ENCODE data around the gene ATXN1.

Gene ATXN1

GRCh38 chr6:16450821-16451220, 310.4 kb downstream of the ATXN1 start (continued):
- no peak for TF ChIP-seq ZNF114 (tag by site-specific recombination; IDR thresholded peaks at IDR 0.05)
- no peak for TF ChIP-seq ZXDB (tag by site-specific recombination; IDR thresholded peaks at IDR 0.05)
- no peak for TF ChIP-seq ZNF580 (tag by site-specific recombination; IDR thresholded peaks at IDR 0.05)
- TF ChIP-seq ZNF701 (tag by site-specific recombination; IDR thresholded peaks at IDR 0.05) = no peak
- no peak for TF ChIP-seq ZFP3 (tag by site-specific recombination; IDR thresholded peaks at IDR 0.05; ENCODE audit: low read depth)
- no peak for TF ChIP-seq ZNF366 (tag by site-specific recombination; conservative IDR thresholded peaks at IDR 0.05)
- TF ChIP-seq ZNF530 (tag by site-specific recombination; IDR thresholded peaks at IDR 0.05; ENCODE audit: low read depth) = no peak

GRCh38 chr6:16450285-16450684, 311.0 kb downstream of the ATXN1 start:
- Histone ChIP-seq H3K4me3 (ENCODE audit: low read depth, low read length) (no peak overlapping the region), H3K27ac (ENCODE audit: extremely low read depth, low read depth, low read length) (no peak overlapping the region), H3K36me3 (ENCODE audit: control insufficient read depth in 2 of 2, insufficient read depth in 1 of 2, low read length in 2 of 2) (no peaks in the 10 kb centered on the region), H3K4me1 (ENCODE audit: control insufficient read depth, insufficient read depth, low read length) (no peaks in the 10 kb centered on the region), H3K9me3 (ENCODE audit: control insufficient read depth, insufficient read depth, low read depth, low read length) (no peaks in the 10 kb centered on the region)
- no peak for TF ChIP-seq ZNF629 (tag by site-specific recombination; IDR thresholded peaks at IDR 0.05)
- TF ChIP-seq SCRT2 (tag by site-specific recombination; IDR thresholded peaks at IDR 0.05) = 0 out of 2 replicates have a peak, but pooled peaks have one; percentile 36
- ChIA-PET CTCF (interaction anchor here (0.9 to 1.4 kb wide), 2 partner anchors 118 to 314 kb away, joined by 3 to 5 read pairs; no protein-coding TSS in a partner anchor), POLR2A (no interaction called here)

- POLR2A ChIA-PET = no interaction called here
- TF ChIP-seq CTCF (tag by site-specific recombination; IDR thresholded peaks at IDR 0.05) (no peak), ZNF747 (tag by site-specific recombination; IDR thresholded peaks at IDR 0.05) (no peak), ZNF623 (tag by site-specific recombination; IDR thresholded peaks at IDR 0.05) (no peak), TCF7L2 (IDR thresholded peaks at IDR 0.05; ENCODE audit: borderline replicate concordance, low read depth, low read length) (no peak), ZNF449 (tag by site-specific recombination; IDR thresholded peaks at IDR 0.05) (no peak), ELK4 (IDR thresholded peaks at IDR 0.05; ENCODE audit: borderline replicate concordance, low read depth, low read length) (no peak), ZNF362 (tag by site-specific recombination; IDR thresholded peaks at IDR 0.05) (no peak), ZNF394 (tag by site-specific recombination; IDR thresholded peaks at IDR 0.05; ENCODE audit: borderline replicate concordance) (no peak), ZNF561 (tag by site-specific recombination; IDR thresholded peaks at IDR 0.05; ENCODE audit: borderline replicate concordance) (no peak), ZBTB26 (tag by site-specific recombination; optimal IDR thresholded peaks at IDR 0.05) (no peak), KLF8 (tag by site-specific recombination; IDR thresholded peaks at IDR 0.05) (no peak), WT1 (tag by site-specific recombination; IDR thresholded peaks at IDR 0.05) (no peak), KLF16 (tag by site-specific recombination; IDR thresholded peaks at IDR 0.05) (no peak), ZNF26 (tag by site-specific recombination; IDR thresholded peaks at IDR 0.05) (no peak), ZNF571 (tag by site-specific recombination; IDR thresholded peaks at IDR 0.05) (no peak)
- no peak overlapping the region for H3K4me3 ChIP-seq (ENCODE audit: low read depth, low read length)
- no peaks in the 10 kb centered on the region for H3K4me1 ChIP-seq (ENCODE audit: control insufficient read depth, insufficient read depth, low read length)
- CTCF ChIA-PET = no interaction called here
- H3K27ac ChIP-seq (ENCODE audit: extremely low read depth, low read depth, low read length) = no peak overlapping the region
- H3K9me3 ChIP-seq (ENCODE audit: control insufficient read depth, insufficient read depth, low read depth, low read length) = no peaks in the 10 kb centered on the region
- no peaks in the 10 kb centered on the region for H3K36me3 ChIP-seq (ENCODE audit: control insufficient read depth in 2 of 2, insufficient read depth in 1 of 2, low read length in 2 of 2)
Observed at GRCh38 chr6:16446273-16446672, 315.0 kb downstream of the ATXN1 start.
